HL-60 (cell line): ENCODE data around the gene TTC39A.

ENCODE experiments used
- DNase-seq, 2 experiments: peaks; one replicate each; pipeline ENCODE4 v3.0.0-alpha.2; 2010 to 2020; ENCODE audit warnings: low read depth in 1 of 2, low spot score in 1 of 2
- H3K27ac ChIP-seq: fragments of 250-450 bp; sonication (Bioruptor Pico); replicated peaks from 2 replicates; pipeline ENCODE4 v1.5.1; 2020; ENCODE audit warnings: mild to moderate bottlenecking, moderate library complexity
- H3K27me3 ChIP-seq: fragments of 250-450 bp; sonication (Bioruptor Pico); 2 replicates; pipeline ENCODE4 v1.5.1; 2021; ENCODE audit warnings: mild to moderate bottlenecking, moderate library complexity; ENCODE audit not compliant: insufficient read depth, poor library complexity, severe bottlenecking
- H3K4me3 ChIP-seq: replicated peaks from 2 replicates; pipeline ENCODE4 v1.5.1; 2011; ENCODE audit warnings: mild to moderate bottlenecking, control low read depth, low read length; ENCODE audit not compliant: insufficient read depth
- CTCF ChIP-seq: IDR thresholded peaks from one replicate; pipeline ENCODE4 v1.5.1; 2011; ENCODE audit warnings: low read length, control low read depth, inconsistent platforms; ENCODE audit not compliant: insufficient read depth
- GABPA ChIP-seq: IDR thresholded peaks from 2 replicates; pipeline ENCODE4 v1.6.1; 2012; ENCODE audit warnings: low read depth
- POLR2AphosphoS5 ChIP-seq: IDR thresholded peaks from 2 replicates; pipeline ENCODE4 v1.6.1; 2012; ENCODE audit warnings: low read depth
- REST ChIP-seq: IDR thresholded peaks from 2 replicates; pipeline ENCODE4 v1.6.1; 2012; ENCODE audit warnings: low read depth; ENCODE audit not compliant: insufficient replicate concordance
- SPI1 ChIP-seq: IDR thresholded peaks from 2 replicates; pipeline ENCODE4 v1.6.1; 2012; ENCODE audit warnings: low read depth, mild to moderate bottlenecking, borderline replicate concordance

The TTC39A gene

GRCh38 chr1:51323778-51324177 lies 6.6 kb downstream of the TTC39A start:
- TF ChIP-seq POLR2AphosphoS5 = no peak
- no peak for TF ChIP-seq SPI1
- no peak for TF ChIP-seq REST
- TF ChIP-seq GABPA = no peak
- TF ChIP-seq CTCF = no peak
- Histone ChIP-seq H3K27me3 (no peaks in the 10 kb centered on the region), H3K4me3 (no peak overlapping the region), H3K27ac (no peak overlapping the region)
- no peak for DNase-seq

GRCh38 chr1:51322417-51323101 lies 7.8 kb downstream of the TTC39A start:
- Histone ChIP-seq H3K27ac (no peak overlapping the region), H3K27me3 (no peaks in the 10 kb centered on the region), H3K4me3 (no peak overlapping the region)
- TF ChIP-seq CTCF = no peak
- TF ChIP-seq REST = no peak
- no peak for DNase-seq

- TF ChIP-seq SPI1 (no peak), CTCF (no peak)
- no peak overlapping the region for H3K27ac ChIP-seq
- H3K27me3 ChIP-seq = no peaks in the 10 kb centered on the region
- H3K4me3 ChIP-seq = no peak overlapping the region
- DNase-seq = no peak
These were observed 8.5 kb downstream of the TTC39A start for GRCh38 chr1:51321924-51322280.
